ENCODE results near the gene TMEM80.

DNA sequence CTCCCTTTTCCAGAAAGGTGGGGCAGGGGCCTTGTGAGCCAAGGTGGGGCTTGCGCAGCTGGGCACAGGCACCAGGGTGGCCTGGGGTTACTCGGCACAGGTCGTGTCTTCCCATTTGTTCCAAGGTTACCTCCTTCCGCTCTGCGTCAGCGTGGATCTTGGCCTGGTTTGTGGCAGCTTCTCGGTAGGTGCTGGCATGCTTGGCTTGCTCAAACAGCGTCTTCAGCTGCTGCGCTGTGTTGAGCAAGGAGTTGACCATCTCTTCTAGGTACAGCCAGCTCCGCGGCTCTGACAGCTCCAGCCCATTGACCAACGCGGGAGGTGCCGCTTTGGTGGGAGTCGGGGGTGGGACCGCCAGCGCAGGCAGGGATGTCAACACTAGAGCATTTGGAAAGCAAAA, 21.2 kb upstream of the TMEM80 start:
- TF ChIP-seq, protein P1, sequence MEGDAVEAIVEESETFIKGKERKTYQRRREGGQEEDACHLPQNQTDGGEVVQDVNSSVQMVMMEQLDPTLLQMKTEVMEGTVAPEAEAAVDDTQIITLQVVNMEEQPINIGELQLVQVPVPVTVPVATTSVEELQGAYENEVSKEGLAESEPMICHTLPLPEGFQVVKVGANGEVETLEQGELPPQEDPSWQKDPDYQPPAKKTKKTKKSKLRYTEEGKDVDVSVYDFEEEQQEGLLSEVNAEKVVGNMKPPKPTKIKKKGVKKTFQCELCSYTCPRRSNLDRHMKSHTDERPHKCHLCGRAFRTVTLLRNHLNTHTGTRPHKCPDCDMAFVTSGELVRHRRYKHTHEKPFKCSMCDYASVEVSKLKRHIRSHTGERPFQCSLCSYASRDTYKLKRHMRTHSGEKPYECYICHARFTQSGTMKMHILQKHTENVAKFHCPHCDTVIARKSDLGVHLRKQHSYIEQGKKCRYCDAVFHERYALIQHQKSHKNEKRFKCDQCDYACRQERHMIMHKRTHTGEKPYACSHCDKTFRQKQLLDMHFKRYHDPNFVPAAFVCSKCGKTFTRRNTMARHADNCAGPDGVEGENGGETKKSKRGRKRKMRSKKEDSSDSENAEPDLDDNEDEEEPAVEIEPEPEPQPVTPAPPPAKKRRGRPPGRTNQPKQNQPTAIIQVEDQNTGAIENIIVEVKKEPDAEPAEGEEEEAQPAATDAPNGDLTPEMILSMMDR (IDR thresholded peaks at IDR 0.05; ENCODE audit: low read depth, low read length), result no peak
- TF ChIP-seq EZH2phosphoT487 (IDR thresholded peaks at IDR 0.05; ENCODE audit: low read depth), result no peak
